HS-5 (cell line): Measurements from ENCODE around the gene GPR158.

Experiments
- DNase-seq: peaks from one replicate; pipeline ENCODE4 v3.0.0-alpha.2; 2012; ENCODE audit warnings: low read depth

GPR158 gene

GRCh38 chr10:25206693-25207414 lies 32.1 kb downstream of the GPR158 start:
- DNase-seq = no peak

- no peak for DNase-seq
These were observed 34.8 kb downstream of the GPR158 start for GRCh38 chr10:25209618-25210017.

GRCh38 chr10:25210265-25210664 lies 35.5 kb downstream of the GPR158 start:
- DNase-seq = no peak

- no peak for DNase-seq
These were observed 45.4 kb downstream of the GPR158 start for GRCh38 chr10:25220156-25220555.

- no peak for DNase-seq
These were observed 47.4 kb downstream of the GPR158 start for GRCh38 chr10:25222085-25222660.

- DNase-seq = no peak
These were observed 52.2 kb downstream of the GPR158 start for GRCh38 chr10:25226775-25227682.

GRCh38 chr10:25231751-25232150 lies 57.0 kb downstream of the GPR158 start:
- DNase-seq = no peak

GRCh38 chr10:25232204-25232603 lies 57.4 kb downstream of the GPR158 start:
- no peak for DNase-seq

- DNase-seq = no peak
These were observed 70.4 kb downstream of the GPR158 start for GRCh38 chr10:25245165-25245564.

GRCh38 chr10:25257646-25258045 lies 82.8 kb downstream of the GPR158 start:
- DNase-seq = no peak

GRCh38 chr10:25261110-25261509 lies 86.3 kb downstream of the GPR158 start:
- DNase-seq = no peak

- DNase-seq = no peak
These were observed 86.8 kb downstream of the GPR158 start for GRCh38 chr10:25261558-25261957.

- peak; percentile 45 for DNase-seq
These were observed 89.1 kb downstream of the GPR158 start for GRCh38 chr10:25263931-25264330.

- DNase-seq = no peak
These were observed 103.4 kb downstream of the GPR158 start for GRCh38 chr10:25278180-25278579.

GRCh38 chr10:25280076-25280475 lies 105.3 kb downstream of the GPR158 start:
- DNase-seq = no peak

- no peak for DNase-seq
These were observed 105.8 kb downstream of the GPR158 start for GRCh38 chr10:25280573-25280972.

- no peak for DNase-seq
These were observed 111.0 kb downstream of the GPR158 start for GRCh38 chr10:25285809-25286208.

GRCh38 chr10:25288181-25288580 lies 113.4 kb downstream of the GPR158 start:
- DNase-seq = no peak

- peak; percentile 23 for DNase-seq
These were observed 119.5 kb downstream of the GPR158 start for GRCh38 chr10:25294032-25294926.

- DNase-seq = no peak
These were observed 121.5 kb downstream of the GPR158 start for GRCh38 chr10:25296324-25296723.

- no peak for DNase-seq
These were observed 122.7 kb downstream of the GPR158 start for GRCh38 chr10:25297466-25297865.

- no peak for DNase-seq
These were observed 125.3 kb downstream of the GPR158 start for GRCh38 chr10:25300073-25300472.
